Skin epidermis (tissue), 12 donors: ENCODE measurements around the gene AHCYL1.
A peak's percentile ranks its signal among the peaks of the same experiment; 100 is the strongest.

Experiments
- H3K27ac ChIP-seq, 21 experiments: fragments of 200-600 bp; sonication (generic) in 11 of 21; one replicate each; pipeline ENCODE4 v1.5.0; 2020; ENCODE audit warnings: mild to moderate bottlenecking in 3 of 21, inconsistent platforms in 2 of 21, moderate library complexity in 2 of 21
- H3K4me3 ChIP-seq, 7 experiments: fragments of 200-600 bp; sonication (generic) in 2 of 7; one replicate each; pipeline ENCODE4 v1.5.0; 2020; ENCODE audit warnings: inconsistent platforms in 2 of 7, mild to moderate bottlenecking in 2 of 7, moderate library complexity in 1 of 7

Gene AHCYL1

GRCh38 chr1:110030687-110031086 lies 46.1 kb downstream of the AHCYL1 start:
- Histone ChIP-seq H3K27ac (peak overlapping the region in 8 of 21 experiments; percentile 20 to 84 (median 50)), H3K4me3 (peak overlapping the region in 1 of 7 experiments; percentile 9)

- no peak overlapping the region for H3K4me3 ChIP-seq
- H3K27ac ChIP-seq, result no peak overlapping the region
Measured at GRCh38 chr1:110032327-110032726, 47.8 kb downstream of the AHCYL1 start.

GRCh38 chr1:110033421-110033820 lies 48.9 kb downstream of the AHCYL1 start:
- H3K27ac ChIP-seq, result peak overlapping the region in 5 of 21 experiments; percentile 90 to 96 (median 93)
- no peak overlapping the region for H3K4me3 ChIP-seq

- peak overlapping the region in 19 of 21 experiments; percentile 43 to 98 (median 93) for H3K27ac ChIP-seq
- peak overlapping the region; percentile 72 to 100 (median 95) for H3K4me3 ChIP-seq
Measured at GRCh38 chr1:110034040-110034450, 49.5 kb downstream of the AHCYL1 start.

GRCh38 chr1:110034451-110035235 lies 50.1 kb downstream of the AHCYL1 start, which contains the start of gene STRIP1:
TSS of gene STRIP1 (plus strand) at chr1:110034624. CDS start at chr1:110034638, 14 bp downstream.
- peak within 1 kb of the TSS; percentile 72 to 100 (median 95) for H3K4me3 ChIP-seq
- peak within 1 kb of the TSS; percentile 88 to 99 (median 95) for H3K27ac ChIP-seq

- peak overlapping the region; percentile 72 to 100 (median 95) for H3K4me3 ChIP-seq
- peak overlapping the region in 20 of 21 experiments; percentile 88 to 99 (median 95) for H3K27ac ChIP-seq
Measured at GRCh38 chr1:110035236-110035752, 50.7 kb downstream of the AHCYL1 start.

GRCh38 chr1:110038271-110038670 lies 53.7 kb downstream of the AHCYL1 start:
- H3K27ac ChIP-seq, result no peak overlapping the region
- H3K4me3 ChIP-seq, result no peak overlapping the region

GRCh38 chr1:110039641-110040040 lies 55.1 kb downstream of the AHCYL1 start:
- H3K27ac ChIP-seq, result no peak overlapping the region
- no peak overlapping the region for H3K4me3 ChIP-seq

- no peak overlapping the region for H3K4me3 ChIP-seq
- no peak overlapping the region for H3K27ac ChIP-seq
Measured at GRCh38 chr1:110040548-110040947, 56.0 kb downstream of the AHCYL1 start.

- no peak overlapping the region for H3K4me3 ChIP-seq
Measured at GRCh38 chr1:110043016-110043415, 58.5 kb downstream of the AHCYL1 start.

GRCh38 chr1:110047463-110047862 lies 62.9 kb downstream of the AHCYL1 start:
- Histone ChIP-seq H3K27ac (no peak overlapping the region), H3K4me3 (no peak overlapping the region)

More at GRCh38 chr1:110043016-110043415, 58.5 kb downstream of the AHCYL1 start:
- no peak overlapping the region for H3K27ac ChIP-seq

GRCh38 chr1:110048240-110048639 lies 63.7 kb downstream of the AHCYL1 start:
- Histone ChIP-seq H3K27ac (no peak overlapping the region), H3K4me3 (no peak overlapping the region)

GRCh38 chr1:110048923-110049601 lies 64.5 kb downstream of the AHCYL1 start:
- H3K27ac ChIP-seq, result peak overlapping the region in 2 of 21 experiments; percentile 5 to 14
- H3K4me3 ChIP-seq, result no peak overlapping the region

GRCh38 chr1:110049801-110050601 lies 65.4 kb downstream of the AHCYL1 start:
- H3K27ac ChIP-seq, result peak overlapping the region in 3 of 21 experiments; percentile 14 to 38 (median 26)

GRCh38 chr1:110050602-110051261 lies 66.2 kb downstream of the AHCYL1 start:
- Histone ChIP-seq H3K4me3 (no peak overlapping the region), H3K27ac (peak overlapping the region in 2 of 21 experiments; percentile 26 to 38)

More at GRCh38 chr1:110049801-110050601, 65.4 kb downstream of the AHCYL1 start:
- no peak overlapping the region for H3K4me3 ChIP-seq

- H3K27ac ChIP-seq, result no peak overlapping the region
- H3K4me3 ChIP-seq, result no peak overlapping the region
Measured at GRCh38 chr1:110051262-110051648, 66.7 kb downstream of the AHCYL1 start.

GRCh38 chr1:110053552-110054428 lies 69.2 kb downstream of the AHCYL1 start:
- Histone ChIP-seq H3K4me3 (no peak overlapping the region), H3K27ac (no peak overlapping the region)
